Fibroblast of peridontal ligament (primary cell): ENCODE measurements around the gene DIP2C.
"Not testable (repeated sequence)": the region's sequence is repeated elsewhere in the genome, so short reads cannot be mapped to it uniquely, and the experiment has no call there.

Experiments
- DNase-seq: peaks from one replicate; pipeline ENCODE4 v3.0.0-alpha.2; 2010; ENCODE audit errors: extremely low read depth

Gene DIP2C

GRCh38 chr10:597976-598375 is 91.5 kb downstream of the DIP2C start:
- DNase-seq, result no peak

- DNase-seq, result no peak
These were observed 92.6 kb downstream of the DIP2C start for GRCh38 chr10:596725-597345.

GRCh38 chr10:596131-596530 is 93.3 kb downstream of the DIP2C start:
- not testable (repeated sequence) for DNase-seq

- no peak for DNase-seq
These were observed 94.0 kb downstream of the DIP2C start for GRCh38 chr10:595473-595872.

- DNase-seq, result no peak
These were observed 94.7 kb downstream of the DIP2C start for GRCh38 chr10:594584-595270.

GRCh38 chr10:593901-594457 is 95.5 kb downstream of the DIP2C start:
- no peak for DNase-seq

GRCh38 chr10:593421-593820 is 96.0 kb downstream of the DIP2C start:
- no peak for DNase-seq

- DNase-seq, result no peak
These were observed 96.5 kb downstream of the DIP2C start for GRCh38 chr10:593016-593415.

GRCh38 chr10:591646-592045 is 97.8 kb downstream of the DIP2C start:
- no peak for DNase-seq

- no peak for DNase-seq
These were observed 98.7 kb downstream of the DIP2C start for GRCh38 chr10:590721-591120.

GRCh38 chr10:589961-590680 is 99.3 kb downstream of the DIP2C start:
- no peak for DNase-seq

GRCh38 chr10:588246-589165 is 101.0 kb downstream of the DIP2C start:
- DNase-seq, result peak; percentile 67

- no peak for DNase-seq
These were observed 102.8 kb downstream of the DIP2C start for GRCh38 chr10:586716-587115.

GRCh38 chr10:586151-586550 is 103.3 kb downstream of the DIP2C start:
- no peak for DNase-seq

- no peak for DNase-seq
These were observed 104.0 kb downstream of the DIP2C start for GRCh38 chr10:585502-585901.

- not testable (repeated sequence) for DNase-seq
These were observed 104.8 kb downstream of the DIP2C start for GRCh38 chr10:584497-585290.

GRCh38 chr10:583433-583832 is 106.0 kb downstream of the DIP2C start:
- no peak for DNase-seq

- no peak for DNase-seq
These were observed 107.6 kb downstream of the DIP2C start for GRCh38 chr10:581776-582330.

GRCh38 chr10:580778-581177 is 108.7 kb downstream of the DIP2C start:
- DNase-seq, result peak; percentile 95

- no peak for DNase-seq
These were observed 113.4 kb downstream of the DIP2C start for GRCh38 chr10:576130-576465.
